H54 (cell line): Measurements from ENCODE around the gene TEX52.
A peak's percentile ranks its signal among the peaks of the same experiment; 100 is the strongest.
"Not testable (repeated sequence)": the region's sequence is repeated elsewhere in the genome, so short reads cannot be mapped to it uniquely, and the experiment has no call there.

Experiments used
- DNase-seq: peaks from one replicate; pipeline ENCODE4 v3.0.0; 2011; ENCODE audit warnings: low spot score, mixed read lengths; ENCODE audit not compliant: insufficient read length
- FAIRE-seq: peaks from 3 replicates; lab custom pipeline; 2011; peaks lifted over from hg19 to GRCh38; lab: Jason Lieb, UNC
- POLR2A ChIP-seq: IDR thresholded peaks from 2 replicates; pipeline ENCODE4 v1.6.1; 2011; ENCODE audit warnings: low read depth, mild to moderate bottlenecking, low read length

The TEX52 gene

DNA sequence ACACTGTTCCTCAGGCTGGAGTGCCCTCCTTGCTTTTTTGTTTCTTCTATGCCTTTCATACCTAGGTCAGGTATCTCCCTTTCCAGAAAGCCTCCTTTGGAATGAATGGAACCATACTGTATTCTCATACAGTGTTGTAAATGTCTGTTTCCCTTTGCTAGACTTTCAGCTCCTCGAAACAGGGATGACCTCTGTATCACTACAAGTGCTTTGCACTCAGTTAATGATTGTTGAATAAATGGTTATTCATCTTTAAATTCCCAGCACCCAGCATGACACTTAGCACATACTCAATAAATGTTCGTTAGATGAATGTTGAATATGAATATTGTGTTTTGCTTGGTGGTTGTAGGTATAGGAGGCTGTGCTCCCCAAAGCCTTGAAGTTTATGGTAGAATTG, 28.0 kb upstream of the TEX52 start:
- no peak for FAIRE-seq
- no peak for TF ChIP-seq POLR2A
- DNase-seq: no peak

DNA sequence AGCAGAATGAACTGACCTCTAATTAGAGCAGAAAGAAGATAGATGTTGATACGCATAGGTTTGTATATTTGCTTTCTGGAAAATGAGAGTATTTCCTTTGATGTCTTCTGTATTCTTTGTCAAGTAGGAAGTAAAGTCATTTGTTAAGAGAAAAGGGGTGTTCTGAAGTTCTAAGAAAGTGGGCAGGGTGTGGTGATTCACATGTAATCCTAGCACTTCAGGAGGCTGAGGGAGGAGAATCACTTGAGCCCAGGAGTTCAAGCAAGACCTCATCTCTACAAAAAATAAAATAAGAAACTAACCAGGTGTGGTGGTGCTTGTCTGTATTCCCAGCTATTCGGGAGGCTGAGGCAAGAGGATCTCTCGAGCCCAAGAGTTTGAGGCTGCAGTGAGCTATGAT, 23.0 kb upstream of the TEX52 start:
- FAIRE-seq: no peak
- no peak for DNase-seq
- TF ChIP-seq POLR2A: no peak

DNA sequence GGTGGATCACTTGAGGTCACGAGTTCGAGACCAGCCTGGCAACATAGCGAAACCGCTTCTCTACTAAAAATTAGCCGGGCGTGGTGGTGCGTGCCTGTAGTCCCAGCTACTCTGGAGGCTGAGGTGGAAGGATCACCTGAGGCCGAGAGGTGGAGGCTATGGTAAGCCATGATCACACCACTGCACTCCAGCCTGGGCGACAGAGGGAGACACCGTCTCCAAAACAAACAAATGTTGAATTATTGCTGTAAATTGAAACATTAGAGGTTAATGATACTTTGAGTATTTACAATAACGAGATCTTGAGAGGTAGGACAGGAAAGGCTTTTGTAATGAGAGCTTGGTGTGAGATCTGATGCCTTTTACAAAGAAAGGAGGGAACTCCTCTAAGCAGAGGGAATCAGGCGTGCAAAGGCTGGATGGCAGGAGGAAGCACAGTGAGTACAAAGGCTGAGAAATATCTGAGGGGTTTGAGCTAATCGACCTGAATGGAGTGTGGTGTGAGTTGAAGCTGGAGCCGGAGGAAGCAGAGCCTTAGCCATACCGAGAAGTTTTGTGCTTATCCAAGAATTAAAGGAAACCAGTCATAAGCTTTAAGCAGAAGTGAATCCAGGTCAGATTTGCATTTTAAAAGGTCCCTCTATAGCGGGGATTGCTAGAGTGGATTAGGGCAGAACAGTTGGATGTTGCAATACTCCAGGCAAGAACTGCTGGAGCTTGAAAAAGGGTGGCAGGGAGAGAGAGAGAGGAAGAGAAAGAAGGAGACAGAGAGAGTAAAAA, 21.3 kb upstream of the TEX52 start:
- no peak for FAIRE-seq
- no peak for DNase-seq
- no peak for TF ChIP-seq POLR2A

DNA sequence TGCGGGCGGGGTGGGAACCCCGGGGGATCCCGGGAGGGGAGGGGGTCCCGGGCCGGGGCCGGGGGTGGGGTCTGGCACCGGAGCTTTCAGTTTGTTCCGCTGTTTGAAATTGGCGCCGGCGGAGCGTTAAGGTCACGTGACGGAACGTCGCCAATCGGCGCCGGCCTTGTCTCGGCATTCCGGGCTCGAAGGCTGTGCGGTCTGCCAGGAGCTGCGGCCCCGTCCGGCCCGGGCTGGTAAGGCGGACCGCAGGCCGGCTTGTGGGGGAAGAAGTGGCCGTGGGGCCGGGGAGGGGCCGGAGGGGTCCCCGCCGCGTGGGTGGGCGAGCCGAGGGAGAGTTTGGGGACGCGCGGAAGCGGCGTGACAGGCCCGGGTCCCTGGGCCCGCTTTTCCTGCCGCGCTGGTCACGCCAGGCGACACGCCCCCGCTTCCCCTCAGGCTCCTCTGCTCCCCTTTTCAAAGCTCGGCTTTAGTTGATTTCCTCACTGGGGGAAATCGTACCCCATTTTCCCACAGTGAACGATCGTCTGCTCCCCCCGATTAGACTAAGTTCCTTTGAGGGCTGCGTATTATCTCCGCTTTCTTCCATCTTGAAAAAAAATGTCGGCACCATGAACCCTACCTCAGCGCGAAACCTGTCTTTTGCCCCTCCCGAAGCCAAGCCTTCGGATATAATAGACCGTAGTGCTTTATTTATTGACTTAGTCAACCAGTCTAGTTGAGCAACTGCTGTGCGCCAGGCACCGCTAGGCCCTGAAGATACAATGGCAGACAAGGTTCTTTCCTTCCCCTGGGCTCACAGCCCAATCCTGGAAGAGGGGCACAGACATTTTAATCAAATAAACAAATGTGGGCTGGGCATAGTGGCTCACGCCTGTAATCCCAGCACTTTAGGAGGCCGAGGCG, 20.5 kb upstream of the TEX52 start, which contains the start of the genes FOXM1 and RHNO1:
FOXM1 (minus strand) TSS at position 128 of the 906 bp plus-strand sequence. CDS start 2,696 bp downstream, outside the sequence.
RHNO1 (plus strand) TSS at position 177 of the 906 bp plus-strand sequence. CDS start 8,144 bp downstream, outside the sequence.
- TF ChIP-seq POLR2A: peak; percentile 74; the same call in 1 of the 2 replicates
- DNase-seq (peak; percentile 89), FAIRE-seq (no peak)

DNA sequence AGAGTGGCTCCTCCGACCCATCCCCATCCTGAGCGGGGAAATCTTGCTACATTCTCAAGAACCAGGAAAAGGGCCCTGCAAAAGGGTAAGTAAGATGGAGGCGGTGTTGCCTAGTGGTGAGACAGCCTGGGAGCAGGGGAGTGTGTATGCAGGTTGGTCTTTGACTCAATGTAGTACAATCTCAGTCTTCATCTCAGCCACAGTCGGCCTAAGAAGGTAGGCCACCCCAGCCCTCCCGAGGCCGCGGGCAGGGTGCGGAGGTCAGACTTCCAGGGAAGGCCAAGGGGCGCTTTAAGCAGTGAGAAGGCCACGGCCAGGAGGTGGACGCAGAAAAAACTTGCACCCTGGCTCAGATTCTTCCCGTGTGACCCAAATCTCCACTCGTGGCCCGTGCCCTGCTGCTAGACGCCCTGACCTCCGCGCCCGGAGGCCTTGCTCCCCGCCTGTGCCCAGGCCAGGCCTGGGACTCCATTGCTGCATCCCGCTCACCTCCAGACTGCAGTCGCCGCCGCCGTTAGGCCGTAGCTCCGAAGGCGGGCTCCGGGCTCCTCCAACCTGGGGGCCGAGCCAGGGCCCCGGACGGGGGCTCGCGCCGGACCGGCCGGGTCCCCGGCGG, 19.7 kb upstream of the TEX52 start:
- no peak for TF ChIP-seq POLR2A
- DNase-seq (no peak), FAIRE-seq (no peak)

DNA sequence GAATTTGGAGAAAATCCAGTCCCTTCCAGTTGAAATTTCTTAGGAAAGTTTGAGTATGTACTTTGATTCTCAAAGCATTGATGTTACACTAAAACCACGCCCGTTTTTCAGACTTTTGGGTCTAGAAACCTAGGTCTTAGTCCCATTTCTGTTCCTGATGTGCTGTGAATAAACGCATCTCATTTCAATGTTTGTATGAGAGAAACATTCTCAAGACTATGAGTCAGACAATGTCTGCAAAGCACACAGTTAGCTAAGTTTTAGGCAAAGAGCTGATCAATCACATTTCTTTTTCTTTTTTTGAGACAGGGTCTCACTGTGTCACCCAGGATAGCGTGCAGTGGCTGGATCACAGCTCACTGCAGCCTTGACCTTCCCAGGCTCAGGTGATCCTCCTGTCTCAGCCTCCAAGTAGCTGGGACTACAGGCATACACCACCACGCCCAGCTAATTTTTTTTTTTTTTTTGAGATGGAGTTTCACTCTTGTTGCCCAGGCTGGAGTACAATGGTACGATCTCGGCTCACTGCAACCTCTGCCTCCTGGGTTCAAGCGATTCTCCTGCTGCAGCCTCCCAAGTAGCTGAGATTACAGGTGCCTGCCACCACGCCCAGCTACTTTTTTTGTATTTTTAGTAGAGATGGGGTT, 12.3 kb upstream of the TEX52 start:
- not testable (repeated sequence) for FAIRE-seq

DNA sequence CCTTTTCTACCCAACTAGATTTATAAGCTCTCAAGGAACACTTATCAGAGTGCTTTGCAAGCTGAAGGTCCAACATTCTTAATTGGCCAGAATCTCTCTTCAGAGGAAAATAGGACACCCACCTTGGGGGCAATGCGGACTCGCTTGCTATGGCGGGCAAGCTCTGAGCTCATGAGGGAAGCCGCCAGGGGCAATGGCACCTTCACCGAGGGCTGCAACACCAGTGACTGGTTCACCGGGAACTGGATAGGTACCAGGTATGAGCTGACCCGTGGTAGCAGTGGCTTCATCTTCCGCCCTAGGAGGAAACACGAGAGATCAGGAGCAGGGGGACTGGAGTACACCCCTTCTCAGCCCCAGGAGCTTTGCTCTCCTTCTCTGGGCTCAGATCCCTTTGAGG, 7.4 kb upstream of the TEX52 start:
- FAIRE-seq (no peak), DNase-seq (no peak)
- TF ChIP-seq POLR2A: no peak

More for the DNA sequence above, 12.3 kb upstream of the TEX52 start:
- not testable (repeated sequence) for DNase-seq

DNA sequence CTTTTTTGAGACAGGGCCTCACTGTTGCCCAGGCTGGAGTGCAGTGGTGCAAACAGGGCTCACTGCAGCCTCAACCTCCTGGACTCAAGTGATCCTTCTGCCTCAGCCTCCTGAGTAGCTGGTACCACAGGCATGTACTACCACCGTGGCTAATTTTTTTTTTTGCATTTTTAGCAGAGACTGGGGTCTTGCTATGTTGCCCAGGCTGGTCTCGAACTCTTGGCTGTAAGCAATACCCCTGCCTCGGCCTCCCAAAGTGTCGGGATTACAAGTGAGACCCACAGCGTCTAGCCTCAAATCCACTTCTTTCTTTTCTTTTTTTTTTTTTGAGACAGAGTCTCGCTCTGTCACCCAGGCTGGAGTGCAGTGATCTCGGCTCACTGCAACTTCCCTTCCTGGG, 6.6 kb upstream of the TEX52 start:
- DNase-seq, FAIRE-seq: not testable (repeated sequence)

DNA sequence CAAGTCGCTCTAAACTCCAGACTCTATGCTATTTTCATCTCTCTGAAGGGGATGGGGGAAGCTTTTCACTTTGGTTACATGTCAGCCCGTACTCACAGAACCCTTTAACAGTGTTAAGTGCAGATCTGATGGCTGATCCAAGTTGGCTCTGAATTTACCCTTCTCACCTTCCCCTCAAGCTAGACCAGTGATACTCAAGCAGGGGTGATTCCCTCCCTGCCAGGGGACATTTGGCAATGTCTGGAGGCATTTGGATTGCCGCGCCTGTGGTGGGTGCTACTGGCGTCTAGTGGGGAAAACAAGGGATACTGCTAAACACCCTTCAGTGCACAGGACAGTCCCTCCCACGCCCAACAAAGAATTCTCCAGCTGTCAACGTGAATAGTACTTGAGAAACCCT, 6.0 kb upstream of the TEX52 start:
- no peak for FAIRE-seq
- no peak for TF ChIP-seq POLR2A
- no peak for DNase-seq

DNA sequence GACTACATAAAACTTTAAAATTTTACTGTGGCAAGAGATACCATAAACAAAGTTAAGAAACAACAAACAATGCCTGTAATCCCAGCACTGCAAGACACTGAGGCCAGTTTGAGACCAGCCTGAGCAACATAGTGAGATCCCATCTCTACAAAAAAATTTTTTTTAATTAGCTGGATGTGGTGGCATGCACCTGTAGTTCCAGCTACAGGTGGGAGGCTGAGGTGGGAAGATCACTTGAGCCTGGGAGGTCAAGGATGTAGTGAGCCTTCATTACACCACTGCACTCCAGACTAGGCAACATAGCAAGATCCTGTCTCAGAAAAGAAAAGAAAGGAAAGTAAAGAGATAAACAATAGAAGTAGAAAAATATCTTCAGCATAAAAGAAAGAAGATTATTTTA, 3.3 kb upstream of the TEX52 start:
- DNase-seq: no peak
- no peak for TF ChIP-seq POLR2A
- no peak for FAIRE-seq

DNA sequence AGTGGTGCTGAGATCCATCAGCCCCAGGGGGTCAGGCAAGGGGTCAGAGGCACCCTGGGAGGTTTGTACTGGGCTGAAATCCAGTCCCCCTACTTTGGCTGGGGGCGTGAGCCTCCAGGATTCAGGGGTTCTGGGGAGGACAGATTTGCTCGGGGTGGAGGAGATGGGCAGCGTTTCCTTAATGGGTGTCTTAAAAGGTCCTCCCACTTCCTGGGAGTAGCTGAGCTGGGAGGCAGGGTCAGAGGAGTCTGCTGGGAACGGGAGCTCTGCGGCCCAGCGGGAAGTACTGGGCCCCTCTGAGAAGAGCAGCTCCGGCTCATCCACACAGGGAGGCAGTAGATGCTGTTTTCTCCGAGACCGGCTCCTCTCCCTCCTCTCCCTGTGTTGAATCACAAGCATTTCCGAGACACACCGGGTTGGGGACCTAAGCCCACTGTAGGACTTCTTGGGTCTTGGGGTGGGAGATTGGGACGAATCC, 2.1 kb upstream of the TEX52 start:
- DNase-seq (no peak), FAIRE-seq (no peak)
- TF ChIP-seq POLR2A: no peak

DNA sequence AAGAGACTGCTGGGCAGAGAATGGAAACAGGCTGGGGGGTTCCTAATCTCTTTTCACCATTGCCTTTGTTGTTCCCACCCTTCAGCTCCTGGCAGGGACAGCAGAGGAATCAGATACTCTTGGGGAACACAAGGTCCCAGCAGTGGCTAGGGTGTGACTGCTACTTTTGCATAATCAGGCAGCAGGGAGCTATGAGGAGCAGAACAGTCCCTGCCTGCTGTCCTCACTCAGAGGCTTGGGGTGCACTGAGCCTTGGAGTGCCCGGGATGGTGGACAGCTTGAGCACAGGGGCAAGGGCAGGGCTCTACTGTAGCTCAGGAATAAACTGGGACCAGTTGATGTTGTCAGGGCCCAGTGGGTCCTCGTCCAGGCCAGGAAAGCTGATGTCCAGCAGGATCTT, 1.5 kb upstream of the TEX52 start:
- no peak for TF ChIP-seq POLR2A
- FAIRE-seq (no peak), DNase-seq (no peak)

DNA sequence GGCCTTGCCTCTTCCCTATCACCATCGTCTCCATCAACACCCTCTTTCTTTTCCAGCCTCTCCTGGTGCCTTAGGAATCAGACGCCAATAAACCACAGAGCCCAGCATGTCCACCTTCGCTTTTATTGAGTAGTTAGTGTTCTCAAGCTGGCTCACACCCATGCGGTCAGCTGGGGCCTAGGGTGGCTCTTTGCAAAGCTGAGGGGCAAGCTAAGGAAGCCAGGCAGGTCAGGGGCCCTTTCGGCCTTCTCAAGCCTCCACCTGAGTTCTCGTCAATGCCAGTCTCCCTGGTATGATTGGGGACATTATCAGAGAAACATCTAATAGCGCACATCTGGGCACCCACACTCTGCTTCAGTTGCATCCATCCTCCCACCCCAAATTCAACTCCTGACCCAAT, 737 bp upstream of the TEX52 start:
- DNase-seq (no peak), FAIRE-seq (no peak)
- no peak for TF ChIP-seq POLR2A
